NT2/D1 (cell line): ENCODE data around the gene ZNF341.

Source experiments
- YY1 ChIP-seq: IDR thresholded peaks from 2 replicates; pipeline ENCODE4 v1.6.1; 2011; ENCODE audit not compliant: insufficient read length, insufficient read depth
- ZNF274 ChIP-seq: IDR thresholded peaks from 2 replicates; pipeline ENCODE4 v1.6.1; 2011; ENCODE audit warnings: mild to moderate bottlenecking, low read depth, low read length

GRCh38 chr20:33796263-33796906 is 64.6 kb downstream of the ZNF341 start:
- TF ChIP-seq YY1 (no peak), ZNF274 (no peak)
